Upper lobe of left lung (tissue), 6 donors: ENCODE measurements around the gene ASCL1. TPM values are rescaled to one million over a fixed set of nuclear protein-coding genes. Genes with fewer than 3 reads are reported as not detected.

ENCODE experiments used
- ATAC-seq, 2 donors: fragments of 200-7000 bp; cut with Tn5 transposase; one replicate each; pipeline ENCODE4 v1.9.1; 2022; ENCODE audit warnings: mild to moderate bottlenecking in 2 of 2, moderate library complexity in 2 of 2; ENCODE audit not compliant: low FRiP score in 2 of 2
- DNase-seq, 2 donors: peaks; one replicate each; pipeline ENCODE4 v3.0.0-alpha.2; 2019 to 2020
- H3K27ac ChIP-seq, 4 donors: fragments of 200-600 bp; sonication (generic); one replicate each; pipeline ENCODE4 v1.5.1; 2016 to 2019
- H3K27me3 ChIP-seq, 4 donors: fragments of 200-600 bp; sonication (generic); one replicate each; pipeline ENCODE4 v1.5.1; 2017 to 2019
- H3K36me3 ChIP-seq, 4 donors: fragments of 200-600 bp; sonication (generic); one replicate each; pipeline ENCODE4 v1.5.1; 2016 to 2019
- H3K4me1 ChIP-seq, 4 donors: fragments of 200-600 bp; sonication (generic); one replicate each; pipeline ENCODE4 v1.5.1; 2018 to 2019
- H3K4me3 ChIP-seq, 4 donors: fragments of 200-600 bp; sonication (generic); one replicate each; pipeline ENCODE4 v1.5.1; 2017 to 2019; ENCODE audit warnings: mild to moderate bottlenecking in 2 of 4, moderate library complexity in 1 of 4
- H3K9me3 ChIP-seq, 4 donors: fragments of 200-600 bp; sonication (generic); one replicate each; pipeline ENCODE4 v1.5.1; 2018 to 2019
- CTCF ChIP-seq, 6 experiments: fragments of 450-650 bp in 4 of 6; fragments of 200-600 bp in 2 of 6; sonication (generic) in 2 of 6; IDR thresholded peaks; one replicate each; pipeline ENCODE4 v1.5.1; 2016 to 2019; ENCODE audit warnings: antibody characterized with exemption in 6 of 6
- EP300 ChIP-seq, 4 donors: sonication (generic); formaldehyde crosslinking; IDR thresholded peaks; one replicate each; pipeline ENCODE4 v1.5.1; 2017; ENCODE audit warnings: antibody characterized with exemption in 4 of 4, control low read depth in 2 of 4
- POLR2A ChIP-seq, 4 donors: fragments of 450-650 bp; IDR thresholded peaks; one replicate each; pipeline ENCODE4 v1.5.1; 2016 to 2017; ENCODE audit warnings: antibody characterized with exemption in 4 of 4, mild to moderate bottlenecking in 2 of 4
- POLR2AphosphoS5 ChIP-seq, 2 donors: sonication (generic); formaldehyde crosslinking; IDR thresholded peaks; one replicate each; pipeline ENCODE4 v1.5.1; 2017; ENCODE audit warnings: antibody characterized with exemption in 2 of 2
- WGBS, 2 donors: methylation state at CpG; one replicate each; pipeline ENCODE4 v1.1.5; 2017 to 2018; 5-methylcytosine and 5-hydroxymethylcytosine counted together
- total RNA-seq, 6 donors: library from RNA; depleted of rRNA in 4 of 6; stranded (reverse); fragments of >200 nt in 4 of 6; gene quantifications; one replicate each; pipeline versions ENCODE4 v1.1.0 to v1.2.1, GENCODE V29; 2016 to 2021
- donor health status: DM: no; HTN: no; CAD: no; lungs with moderate emphysema.
- donor health status: DM: no; HTN: yes; CAD: no; lungs with severe emphysema.

Gene ASCL1
- total RNA-seq, 6 donors from 2014 or later, result 0.13 to 0.29 (median 0.15) TPM; not detected in 3

- 53 to 86% methylated on average over 1 of the region's 1 CpG for WGBS, 2 donors
- no peaks in the 10 kb centered on the region for H3K4me1 ChIP-seq
- H3K9me3 ChIP-seq, result peaks cover 0 to 9% (median 2%) of the 10 kb centered on the region in 4 donors
- no peaks in the 10 kb centered on the region for H3K36me3 ChIP-seq
- H3K27ac ChIP-seq, result no peak overlapping the region
- DNase-seq (no peak), ATAC-seq (no peak)
- TF ChIP-seq POLR2AphosphoS5 (IDR thresholded peaks at IDR 0.05), result no peak
- TF ChIP-seq CTCF (IDR thresholded peaks at IDR 0.05), result no peak
- TF ChIP-seq EP300 (IDR thresholded peaks at IDR 0.05), result no peak
- TF ChIP-seq POLR2A (IDR thresholded peaks at IDR 0.05), result no peak
- H3K4me3 ChIP-seq, result no peak overlapping the region
- H3K27me3 ChIP-seq, result no peaks in the 10 kb centered on the region
Observed at GRCh38 chr12:102993537-102993936, 36.1 kb downstream of the ASCL1 start.

GRCh38 chr12:102995372-102995771 lies 37.9 kb downstream of the ASCL1 start:
- TF ChIP-seq POLR2A (IDR thresholded peaks at IDR 0.05) (no peak), EP300 (IDR thresholded peaks at IDR 0.05) (no peak)
- ATAC-seq, result no peak
- peaks cover 0 to 9% (median 2%) of the 10 kb centered on the region in 4 donors for H3K9me3 ChIP-seq
- H3K27ac ChIP-seq, result no peak overlapping the region
- 85 to 86% methylated on average over 1 of the region's 1 CpG for WGBS, 2 donors
- H3K4me1 ChIP-seq, result no peaks in the 10 kb centered on the region
- no peaks in the 10 kb centered on the region for H3K27me3 ChIP-seq
- no peak overlapping the region for H3K4me3 ChIP-seq
- no peak for DNase-seq
- no peaks in the 10 kb centered on the region for H3K36me3 ChIP-seq

Other genes starting within 250 kb of the ASCL1 start
- 1 to 10 TPM in 1 of 6 donors, under 1 TPM in 1, not detected in 4; 0.89 to 1.2 TPM for gene PAH, start 40.4 kb upstream of the ASCL1 start, total RNA-seq